IgD-negative memory B cell (primary cell): ENCODE results near the gene EMILIN1. TPM values are rescaled to one million over a fixed set of nuclear protein-coding genes. Genes with fewer than 3 reads are reported as not detected.
"Not testable (repeated sequence)": the region's sequence is repeated elsewhere in the genome, so short reads cannot be mapped to it uniquely, and the experiment has no call there.

ENCODE experiments used
- H3K27ac Mint-ChIP-seq, 3 donors: one replicate each; pipeline ENCODE4 v1.8.0; 2020 to 2022; ENCODE audit warnings: mild to moderate bottlenecking in 3 of 3, mixed read lengths in 3 of 3, moderate library complexity in 1 of 3
- H3K27me3 Mint-ChIP-seq: one replicate; pipeline ENCODE4 v1.8.0; 2021; ENCODE audit warnings: mixed read lengths
- H3K36me3 Mint-ChIP-seq: one replicate; pipeline ENCODE4 v1.8.0; 2020; ENCODE audit warnings: mild to moderate bottlenecking, mixed read lengths
- H3K4me1 Mint-ChIP-seq, 3 donors: one replicate each; pipeline ENCODE4 v1.8.0; 2020 to 2022; ENCODE audit warnings: mixed read lengths in 3 of 3, mild to moderate bottlenecking in 1 of 3
- H3K4me3 Mint-ChIP-seq, 4 donors: one replicate each; pipeline ENCODE4 v1.8.0; 2020 to 2022; ENCODE audit warnings: mild to moderate bottlenecking in 4 of 4, mixed read lengths in 4 of 4, moderate library complexity in 3 of 4
- H3K9me3 Mint-ChIP-seq, 3 donors: one replicate each; pipeline ENCODE4 v1.8.0; 2020 to 2021; ENCODE audit warnings: mixed read lengths in 3 of 3, mild to moderate bottlenecking in 1 of 3
- polyA plus RNA-seq: library from polyadenylated mRNA; unstranded; fragments of 300-500 nt; fragmentation: Illumina TruSeq; gene quantifications from one replicate; pipeline ENCODE4 v1.2.3, GENCODE V29; 2021

The EMILIN1 gene
- polyA plus RNA-seq, 1 donor from 2014 or later: 0.61 TPM

DNA sequence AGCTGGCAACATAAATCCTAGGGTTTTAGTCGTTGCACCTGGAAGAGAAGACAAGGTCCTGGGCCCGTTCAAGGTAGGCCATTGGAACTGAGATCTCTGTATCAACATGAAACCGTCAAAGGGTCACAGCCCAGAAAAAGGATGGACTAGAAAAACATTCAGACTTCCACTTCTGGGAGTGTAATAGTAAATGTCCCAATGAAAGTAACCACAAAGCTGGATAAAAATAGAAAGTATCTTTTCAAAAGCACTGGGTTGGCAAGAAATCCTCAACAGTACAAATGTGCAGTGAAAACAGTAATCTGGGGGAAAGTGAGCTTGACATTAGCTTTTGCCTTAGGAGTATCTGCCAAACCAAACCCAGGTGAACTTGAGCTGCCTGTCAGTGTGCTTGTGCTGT, 27.6 kb downstream of the EMILIN1 start:
- H3K36me3 Mint-ChIP-seq: no peaks in the 10 kb centered on the region
- peaks cover 1% of the 10 kb centered on the region for H3K27me3 Mint-ChIP-seq
- no peaks in the 10 kb centered on the region for H3K9me3 Mint-ChIP-seq
- no peak overlapping the region for H3K4me3 Mint-ChIP-seq
- H3K27ac Mint-ChIP-seq: no peak overlapping the region
- no peaks in the 10 kb centered on the region for H3K4me1 Mint-ChIP-seq

DNA sequence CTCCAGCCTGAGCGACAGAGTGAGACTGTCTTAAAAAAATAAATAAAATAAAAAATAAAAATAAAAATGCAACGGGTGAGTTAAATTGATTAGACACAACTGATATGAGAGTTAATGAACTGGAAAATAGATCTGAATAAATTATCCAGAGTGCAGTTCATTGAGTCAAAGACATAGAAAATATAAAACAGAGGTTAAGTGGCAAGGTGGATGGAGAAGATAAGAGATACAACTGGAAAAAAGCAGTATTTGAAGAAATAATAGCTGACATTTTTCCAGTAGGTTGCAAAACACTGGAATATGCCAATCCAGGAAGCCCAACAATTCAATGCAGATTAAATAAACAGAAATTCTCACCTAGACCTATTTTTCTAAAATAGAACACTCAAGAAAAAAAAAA, 29.8 kb downstream of the EMILIN1 start:
- H3K9me3 Mint-ChIP-seq: no peaks in the 10 kb centered on the region
- no peak overlapping the region for H3K27ac Mint-ChIP-seq
- H3K36me3 Mint-ChIP-seq: no peaks in the 10 kb centered on the region
- H3K27me3 Mint-ChIP-seq: peaks cover 1% of the 10 kb centered on the region
- no peak overlapping the region for H3K4me3 Mint-ChIP-seq
- no peaks in the 10 kb centered on the region for H3K4me1 Mint-ChIP-seq

GRCh38 chr2:27109083-27109482, 30.7 kb downstream of the EMILIN1 start:
- no peaks in the 10 kb centered on the region for H3K4me1 Mint-ChIP-seq
- H3K4me3 Mint-ChIP-seq: no peak overlapping the region
- H3K27ac Mint-ChIP-seq: no peak overlapping the region
- H3K9me3 Mint-ChIP-seq: no peaks in the 10 kb centered on the region
- H3K27me3 Mint-ChIP-seq: peaks cover 1% of the 10 kb centered on the region
- no peaks in the 10 kb centered on the region for H3K36me3 Mint-ChIP-seq

DNA sequence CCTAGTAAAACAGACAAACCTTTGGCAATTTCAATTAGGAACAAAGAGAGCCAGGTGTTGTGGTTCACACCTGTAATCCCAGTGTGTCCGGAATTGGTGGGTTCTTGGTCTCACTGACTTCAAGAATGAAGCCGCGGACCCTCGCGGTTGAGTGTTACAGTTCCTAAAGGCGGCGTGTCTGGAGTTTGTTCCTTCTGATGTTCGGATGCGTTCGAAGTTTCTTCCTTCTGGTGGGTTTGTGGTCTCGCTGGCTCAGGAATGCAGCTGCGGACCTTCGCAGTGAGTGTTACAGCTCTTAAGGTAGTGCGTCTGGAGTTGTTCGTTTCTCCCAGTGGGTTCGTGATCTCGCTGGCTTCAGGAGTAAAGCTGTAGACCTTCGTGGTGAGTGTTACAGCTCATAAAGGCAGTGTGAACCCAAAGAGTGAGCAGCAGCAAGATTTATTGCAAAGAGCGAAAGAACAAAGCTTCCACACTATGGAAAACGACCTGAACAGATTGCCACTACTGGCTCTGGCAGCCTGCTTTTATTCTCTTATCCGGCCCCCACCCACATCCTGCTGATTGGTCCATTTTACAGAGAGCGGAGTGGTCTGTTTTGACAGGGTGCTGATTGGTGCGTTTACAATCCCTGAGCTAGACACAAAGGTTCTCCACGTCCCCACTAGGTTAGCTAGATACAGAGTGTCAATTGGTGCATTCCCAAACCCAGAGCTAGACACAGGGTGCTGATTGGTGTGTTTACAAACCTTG, 32.4 kb downstream of the EMILIN1 start:
- not testable (repeated sequence) for H3K9me3 Mint-ChIP-seq, H3K27me3 Mint-ChIP-seq, H3K4me1 Mint-ChIP-seq, H3K36me3 Mint-ChIP-seq, H3K4me3 Mint-ChIP-seq, H3K27ac Mint-ChIP-seq

- not testable (repeated sequence) for H3K9me3 Mint-ChIP-seq, H3K36me3 Mint-ChIP-seq, H3K4me3 Mint-ChIP-seq, H3K4me1 Mint-ChIP-seq, H3K27me3 Mint-ChIP-seq, H3K27ac Mint-ChIP-seq
These were observed 33.1 kb downstream of the EMILIN1 start for GRCh38 chr2:27111392-27112078.

DNA sequence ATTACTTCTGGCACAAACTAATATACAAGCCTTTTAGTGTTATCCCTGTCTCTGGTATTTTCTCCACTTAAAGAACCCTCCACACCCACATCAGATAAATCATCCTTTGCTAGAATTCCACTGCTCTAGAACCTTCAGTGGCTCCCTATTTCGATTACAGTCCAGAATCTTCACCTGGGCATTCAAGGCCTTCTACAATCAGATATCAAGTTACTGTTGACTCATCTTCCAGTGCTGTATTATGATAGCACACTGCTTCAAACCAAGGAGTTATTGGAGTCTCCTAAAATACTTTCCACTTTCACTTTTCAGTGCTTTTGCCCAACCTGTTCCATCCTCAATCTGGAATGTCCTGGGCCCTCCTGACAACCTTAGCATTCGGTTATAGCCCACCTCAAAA, 37.1 kb downstream of the EMILIN1 start:
- peaks cover 0 to 7% (median 5%) of the 10 kb centered on the region in 3 donors for H3K4me1 Mint-ChIP-seq
- H3K27me3 Mint-ChIP-seq: peaks cover 20% of the 10 kb centered on the region
- H3K4me3 Mint-ChIP-seq: no peak overlapping the region
- no peak overlapping the region for H3K27ac Mint-ChIP-seq
- no peaks in the 10 kb centered on the region for H3K36me3 Mint-ChIP-seq
- no peaks in the 10 kb centered on the region for H3K9me3 Mint-ChIP-seq

DNA sequence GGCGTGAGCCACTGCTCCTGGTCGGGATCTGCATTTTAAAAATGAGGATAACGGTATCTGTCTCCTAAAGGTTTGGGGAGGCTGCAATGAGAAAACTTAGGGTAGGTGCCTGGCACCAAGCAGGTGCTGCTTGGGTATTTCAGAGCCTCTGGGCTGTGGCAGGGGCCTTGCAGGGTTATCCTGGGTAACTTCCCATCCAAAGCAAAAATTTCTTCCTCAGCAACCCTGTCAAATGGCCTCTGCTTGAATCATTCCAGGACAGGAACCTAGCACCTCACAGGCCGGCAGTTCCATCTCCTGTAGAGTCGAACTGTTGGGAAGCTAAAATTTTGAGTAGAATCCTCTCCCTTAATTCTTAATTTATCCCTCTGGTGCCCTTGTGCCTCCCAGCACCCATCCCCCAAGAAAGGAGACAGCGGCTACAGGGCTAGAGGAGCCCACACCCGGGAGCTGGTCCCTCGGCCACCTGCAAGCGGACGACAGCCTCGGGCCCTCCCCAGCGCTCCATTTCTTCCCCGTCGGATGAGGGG, 39.6 kb downstream of the EMILIN1 start:
- H3K4me3 Mint-ChIP-seq: peak overlapping the region in 3 of 4 donors; percentile 36 to 60 (median 39)
- peaks cover 20% of the 10 kb centered on the region for H3K27me3 Mint-ChIP-seq
- H3K27ac Mint-ChIP-seq: no peak overlapping the region
- H3K4me1 Mint-ChIP-seq: peaks cover 2 to 9% (median 7%) of the 10 kb centered on the region in 3 donors
- no peaks in the 10 kb centered on the region for H3K36me3 Mint-ChIP-seq
- H3K9me3 Mint-ChIP-seq: no peaks in the 10 kb centered on the region

GRCh38 chr2:27118525-27119329, 40.3 kb downstream of the EMILIN1 start, which contains the start of gene CGREF1:
Gene CGREF1, minus strand, starts transcription at chr2:27119128. Its CDS starts 14,762 bp downstream, at chr2:27104366.
- Mint-ChIP-seq H3K27me3 (peaks cover 20% of the 10 kb centered on the region), H3K4me3 (peak within 1 kb of the TSS; percentile 75 to 90 (median 80)), H3K4me1 (peaks cover 3 to 12% (median 11%) of the 10 kb centered on the region in 3 donors), H3K9me3 (no peaks in the 10 kb centered on the region), H3K27ac (peak within 1 kb of the TSS in 1 of 3 donors; percentile 84), H3K36me3 (no peaks in the 10 kb centered on the region)

- peaks cover 20% of the 10 kb centered on the region for H3K27me3 Mint-ChIP-seq
- not testable (repeated sequence) for H3K9me3 Mint-ChIP-seq, H3K36me3 Mint-ChIP-seq
- H3K4me3 Mint-ChIP-seq: peak overlapping the region; percentile 75 to 90 (median 80)
- peaks cover 3 to 12% (median 11%) of the 10 kb centered on the region in 3 donors for H3K4me1 Mint-ChIP-seq
- H3K27ac Mint-ChIP-seq: peak overlapping the region in 1 of 3 donors; percentile 84
These were observed 40.9 kb downstream of the EMILIN1 start for GRCh38 chr2:27119330-27119670.

- Mint-ChIP-seq H3K9me3 (no peaks in the 10 kb centered on the region), H3K27me3 (peaks cover 20% of the 10 kb centered on the region), H3K4me3 (peak overlapping the region in 2 of 4 donors; percentile 25 to 95), H3K27ac (no peak overlapping the region), H3K36me3 (no peaks in the 10 kb centered on the region), H3K4me1 (peaks cover 3 to 15% (median 11%) of the 10 kb centered on the region in 3 donors)
These were observed 43.5 kb downstream of the EMILIN1 start for GRCh38 chr2:27121906-27122305.

- Mint-ChIP-seq H3K4me1 (peaks cover 3 to 15% (median 11%) of the 10 kb centered on the region in 3 donors), H3K4me3 (peak overlapping the region; percentile 89 to 97 (median 95)), H3K36me3 (no peaks in the 10 kb centered on the region), H3K9me3 (no peaks in the 10 kb centered on the region), H3K27me3 (peaks cover 18% of the 10 kb centered on the region), H3K27ac (peak overlapping the region in 1 of 3 donors; percentile 23)
These were observed 44.4 kb downstream of the EMILIN1 start for GRCh38 chr2:27122791-27123190.

DNA sequence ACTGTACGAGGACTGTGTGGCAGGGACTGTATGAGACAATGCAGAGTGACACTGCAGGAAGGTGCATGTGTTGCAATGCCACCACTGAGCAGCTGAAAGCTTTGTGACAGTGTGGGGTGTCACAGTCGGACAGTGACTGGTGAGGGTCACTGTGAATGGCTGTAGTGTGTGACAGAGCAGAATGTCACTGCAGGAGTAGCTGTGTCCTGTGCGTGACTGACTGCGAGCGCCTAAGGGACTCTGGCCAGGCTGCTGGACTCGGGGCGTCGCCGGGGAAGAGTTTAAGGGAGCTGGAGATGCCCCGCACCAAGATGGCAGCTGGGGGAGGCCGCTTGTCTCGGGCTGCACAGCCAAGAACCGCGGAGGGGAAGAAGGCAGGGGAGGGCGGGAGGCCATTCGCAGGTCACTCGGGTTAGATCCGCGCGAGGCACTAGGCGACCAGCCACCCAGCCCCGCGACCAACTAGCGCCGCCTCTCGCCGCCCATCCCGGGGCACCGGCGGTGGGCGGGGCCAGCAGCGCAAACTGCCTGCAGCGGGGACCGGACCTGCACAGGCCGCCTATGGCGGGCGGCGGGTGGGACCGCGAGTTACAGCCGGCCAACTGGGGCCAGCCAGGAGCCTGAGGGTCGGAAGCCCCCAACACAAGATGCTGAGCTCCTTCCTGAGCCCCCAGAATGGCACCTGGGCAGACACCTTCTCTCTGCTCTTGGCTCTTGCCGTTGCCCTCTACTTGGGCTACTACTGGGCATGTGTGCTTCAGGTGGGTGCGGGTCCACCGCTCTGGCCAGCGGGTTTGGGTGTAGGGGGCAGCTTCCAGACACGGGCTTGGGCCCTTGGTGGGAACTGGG, 45.1 kb downstream of the EMILIN1 start, which contains the start of gene ABHD1:
TSS of gene ABHD1 (plus strand) at position 514 of the 849 bp plus-strand sequence. CDS start at position 648, 134 bp downstream.
- Mint-ChIP-seq H3K4me3 (peak within 1 kb of the TSS; percentile 89 to 97 (median 95)), H3K36me3 (no peaks in the 10 kb centered on the region), H3K9me3 (no peaks in the 10 kb centered on the region), H3K27ac (peak within 1 kb of the TSS in 2 of 3 donors; percentile 4 to 23), H3K4me1 (peaks cover 3 to 15% (median 11%) of the 10 kb centered on the region in 3 donors), H3K27me3 (peaks cover 13% of the 10 kb centered on the region)

DNA sequence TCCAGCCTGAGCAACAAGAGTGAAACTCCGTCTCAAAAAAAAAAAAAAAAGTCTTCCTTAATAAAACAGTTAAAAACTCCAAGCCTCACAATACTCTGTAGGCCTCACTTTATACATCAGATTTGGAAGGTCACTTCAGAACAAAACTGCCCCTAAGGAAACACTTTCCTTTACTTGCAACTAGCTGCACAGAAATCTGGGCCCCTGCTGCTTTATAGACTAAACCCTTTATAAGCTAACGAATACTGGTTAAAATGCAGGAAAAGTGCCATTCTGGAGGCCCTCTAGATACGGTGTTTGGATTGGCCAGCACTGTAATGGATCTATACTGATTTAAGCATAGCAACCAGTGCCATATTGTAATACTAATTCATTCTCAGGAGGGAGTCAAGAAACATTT, 46.7 kb downstream of the EMILIN1 start:
- no peak overlapping the region for H3K27ac Mint-ChIP-seq

GRCh38 chr2:27126252-27126710, 47.9 kb downstream of the EMILIN1 start:
- no peaks in the 10 kb centered on the region for H3K9me3 Mint-ChIP-seq
- H3K4me3 Mint-ChIP-seq: peak overlapping the region in 1 of 4 donors; percentile 60
- H3K27me3 Mint-ChIP-seq: no peaks in the 10 kb centered on the region
- H3K4me1 Mint-ChIP-seq: peaks cover 6 to 8% (median 6%) of the 10 kb centered on the region in 3 donors
- no peaks in the 10 kb centered on the region for H3K36me3 Mint-ChIP-seq
- no peak overlapping the region for H3K27ac Mint-ChIP-seq

More for the DNA sequence above, 46.7 kb downstream of the EMILIN1 start:
- Mint-ChIP-seq H3K9me3 (no peaks in the 10 kb centered on the region), H3K4me3 (peak overlapping the region in 2 of 4 donors; percentile 3 to 52), H3K4me1 (peaks cover 4 to 8% (median 6%) of the 10 kb centered on the region in 3 donors), H3K27me3 (peaks cover 1% of the 10 kb centered on the region), H3K36me3 (no peaks in the 10 kb centered on the region)
